GM21526 (cell line): ENCODE results near the gene CREBL2.
"Not testable (repeated sequence)": the region's sequence is repeated elsewhere in the genome, so short reads cannot be mapped to it uniquely, and the experiment has no call there.

Experiments
- ATAC-seq: cut with Tn5 transposase; IDR thresholded peaks from one replicate; pipeline ENCODE4 v1.9.1; 2021; ENCODE audit warnings: moderate library complexity; ENCODE audit not compliant: unreplicated experiment, low FRiP score

CREBL2 gene

GRCh38 chr12:12628013-12628412, 16.3 kb downstream of the CREBL2 start:
- ATAC-seq: no peak

DNA sequence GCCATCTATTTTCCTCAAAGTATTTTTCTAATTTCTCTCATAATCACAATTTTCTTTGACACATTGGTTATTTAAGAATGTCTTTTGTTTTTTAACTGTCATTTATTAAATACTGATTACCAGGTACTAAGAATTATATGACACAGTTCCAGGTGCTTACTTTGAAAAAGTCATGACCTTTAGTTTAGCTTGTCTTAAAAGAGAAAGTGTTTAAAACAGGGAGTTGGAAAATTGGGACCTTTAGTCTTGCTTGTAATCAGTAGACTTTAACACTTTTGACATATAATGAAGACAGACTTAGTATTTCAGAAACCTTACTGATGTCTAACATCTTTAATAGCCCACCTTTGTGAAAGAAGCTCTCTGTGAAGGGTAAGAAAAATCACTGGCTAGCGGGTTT, 19.2 kb downstream of the CREBL2 start:
- no peak for ATAC-seq

DNA sequence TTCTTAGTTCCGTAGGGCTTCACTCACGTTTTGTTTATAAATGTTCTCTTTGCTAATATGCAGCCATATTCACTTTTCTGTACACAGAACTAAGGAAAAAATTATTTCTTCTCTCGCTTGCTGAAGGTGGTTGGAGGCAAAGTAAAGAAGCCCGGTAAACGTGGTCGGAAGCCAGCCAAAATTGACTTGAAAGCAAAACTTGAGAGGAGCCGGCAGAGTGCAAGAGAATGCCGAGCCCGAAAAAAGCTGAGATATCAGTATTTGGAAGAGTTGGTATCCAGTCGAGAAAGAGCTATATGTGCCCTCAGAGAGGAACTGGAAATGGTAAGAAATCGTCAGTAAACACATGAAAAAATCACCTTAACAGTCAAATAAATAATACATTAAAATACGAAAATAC, 24.0 kb downstream of the CREBL2 start:
- no peak for ATAC-seq

DNA sequence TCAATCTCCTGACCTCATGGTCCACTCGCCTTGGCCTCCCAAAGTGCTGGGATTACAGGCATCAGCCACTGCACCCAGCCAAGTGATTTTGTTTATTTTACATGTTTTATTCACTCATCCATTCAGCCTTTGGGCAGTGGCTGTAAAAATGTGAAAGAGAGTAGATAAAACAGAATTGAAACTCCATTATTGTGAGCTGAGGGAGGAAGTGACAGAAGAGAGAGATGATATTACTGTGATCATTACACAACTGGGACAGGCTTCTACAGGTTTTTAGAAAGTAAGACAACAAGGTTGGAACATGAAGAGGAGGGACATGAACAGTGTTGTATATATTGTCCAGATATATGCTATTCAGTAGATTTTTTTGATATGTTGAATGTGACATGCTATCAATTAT, 25.0 kb downstream of the CREBL2 start:
- no peak for ATAC-seq

GRCh38 chr12:12639995-12640394, 28.3 kb downstream of the CREBL2 start:
- not testable (repeated sequence) for ATAC-seq

GRCh38 chr12:12641650-12642049, 30.0 kb downstream of the CREBL2 start:
- no peak for ATAC-seq

GRCh38 chr12:12642916-12643315, 31.2 kb downstream of the CREBL2 start:
- ATAC-seq: no peak

GRCh38 chr12:12645485-12645884, 33.8 kb downstream of the CREBL2 start:
- ATAC-seq: peak; percentile 55

- peak; percentile 67 for ATAC-seq
Measured at GRCh38 chr12:12645968-12646367, 34.3 kb downstream of the CREBL2 start.

GRCh38 chr12:12646483-12647072, 34.9 kb downstream of the CREBL2 start:
- no peak for ATAC-seq

DNA sequence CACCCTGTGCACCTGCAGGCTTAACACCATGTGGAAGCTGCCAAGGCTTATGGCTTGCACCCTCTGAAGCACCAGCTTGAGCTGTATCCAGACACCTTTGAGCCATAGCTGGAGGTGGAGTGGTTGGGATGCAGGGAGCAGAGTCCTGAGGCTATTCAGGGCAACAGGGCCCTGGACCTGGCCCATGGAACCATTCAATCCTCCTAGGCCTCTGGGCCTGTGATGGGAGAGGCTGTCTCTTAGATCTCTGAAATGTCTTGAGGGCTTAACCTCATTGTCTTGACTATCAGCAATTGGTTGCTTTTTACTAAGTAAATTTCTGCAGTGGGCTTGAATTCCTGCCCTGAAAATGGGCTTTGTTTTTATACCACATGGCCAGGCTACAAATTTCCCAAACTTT, 36.6 kb downstream of the CREBL2 start:
- no peak for ATAC-seq

- no peak for ATAC-seq
Measured at GRCh38 chr12:12648951-12649650, 37.4 kb downstream of the CREBL2 start.

DNA sequence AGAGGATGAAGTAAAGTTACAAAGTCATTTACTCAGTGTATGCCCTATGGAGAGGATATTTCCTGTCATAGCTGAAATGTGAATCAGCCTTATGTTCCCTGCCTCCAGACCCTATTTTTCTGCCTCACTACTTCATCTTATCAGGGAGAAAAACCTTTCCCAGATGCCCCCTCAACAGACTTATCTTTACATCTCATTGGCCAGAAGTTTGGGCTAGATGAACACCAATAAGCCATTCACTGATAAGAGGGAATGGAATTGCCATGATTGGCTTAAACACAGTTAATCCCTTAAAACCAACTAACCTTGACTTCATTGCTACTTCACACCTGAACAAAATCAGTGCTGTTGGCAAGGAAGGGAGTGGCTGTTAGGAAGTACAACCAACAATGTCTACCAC, 40.1 kb downstream of the CREBL2 start:
- ATAC-seq: no peak

DNA sequence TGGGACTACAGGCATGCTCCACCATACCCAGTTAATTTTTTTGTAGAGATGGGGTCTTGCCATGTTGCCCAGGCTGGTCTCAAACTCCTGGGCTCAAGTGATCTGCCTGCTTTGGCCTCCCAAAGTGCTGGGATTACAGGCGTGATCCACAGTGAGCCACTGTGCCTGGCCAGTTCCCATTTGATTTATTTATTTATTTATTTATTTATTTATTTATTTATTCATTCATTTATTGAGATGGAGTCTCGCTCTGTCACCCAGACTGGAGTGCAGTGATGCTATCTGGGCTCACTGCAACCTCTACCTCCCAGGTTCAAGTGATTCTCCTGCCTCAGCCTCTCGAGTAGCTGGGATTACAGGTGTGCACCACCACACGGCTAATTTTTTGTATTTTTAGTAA, 41.0 kb downstream of the CREBL2 start:
- ATAC-seq: not testable (repeated sequence)

DNA sequence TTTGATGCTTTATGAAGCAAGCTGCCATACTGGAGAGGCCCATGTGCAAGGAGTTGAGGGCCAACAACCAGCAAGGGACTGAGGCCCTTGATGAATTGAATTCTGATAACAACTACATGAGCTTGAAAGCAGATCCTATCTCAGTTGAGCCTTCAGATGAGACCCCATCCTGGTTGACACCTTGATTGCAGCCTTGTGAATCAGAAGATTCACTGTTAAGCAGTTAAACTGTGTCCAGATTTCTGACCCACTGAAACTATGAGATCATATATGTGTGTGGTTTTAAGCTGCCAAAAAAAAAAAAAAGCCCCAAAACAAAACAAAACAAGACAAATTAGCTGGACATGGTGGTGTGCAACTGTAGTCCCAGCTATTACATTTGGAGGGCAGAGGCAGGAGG, 42.2 kb downstream of the CREBL2 start:
- ATAC-seq: no peak

DNA sequence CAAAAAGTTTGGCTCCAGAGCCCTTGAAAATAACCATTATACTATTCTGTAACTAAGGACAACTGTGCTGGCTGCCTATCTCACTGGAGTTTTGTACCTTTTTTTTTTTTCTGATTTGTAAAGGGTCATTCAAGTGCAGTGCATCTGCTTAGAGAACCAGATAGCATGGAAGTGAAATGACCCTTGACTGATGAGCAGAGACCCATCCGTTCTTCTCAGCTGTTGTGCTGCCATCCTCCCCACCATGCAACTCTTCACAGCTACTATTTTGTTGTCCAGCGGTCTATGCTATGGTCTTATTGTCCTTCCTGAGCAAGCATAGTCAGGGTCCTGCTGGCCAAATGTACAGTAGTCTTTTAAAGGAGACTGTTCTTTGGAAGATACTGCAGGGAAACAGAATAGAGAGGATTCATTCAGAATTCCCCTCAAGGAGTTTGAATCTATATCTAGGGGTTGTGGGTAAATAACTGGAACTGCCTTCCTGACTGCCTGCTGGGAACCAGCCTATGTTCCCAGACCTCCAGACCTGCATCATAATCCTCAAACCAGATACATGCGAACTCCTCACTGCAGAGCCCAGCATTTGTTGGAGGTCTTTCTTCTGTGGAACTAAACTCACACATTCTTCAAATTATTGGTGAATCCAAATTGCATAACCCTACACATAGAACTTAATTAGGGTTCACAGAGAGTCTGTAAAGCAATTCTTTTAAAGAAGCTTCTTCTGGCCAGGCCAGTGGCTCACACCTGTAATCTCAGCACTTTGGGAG, 43.2 kb downstream of the CREBL2 start:
- ATAC-seq: no peak

DNA sequence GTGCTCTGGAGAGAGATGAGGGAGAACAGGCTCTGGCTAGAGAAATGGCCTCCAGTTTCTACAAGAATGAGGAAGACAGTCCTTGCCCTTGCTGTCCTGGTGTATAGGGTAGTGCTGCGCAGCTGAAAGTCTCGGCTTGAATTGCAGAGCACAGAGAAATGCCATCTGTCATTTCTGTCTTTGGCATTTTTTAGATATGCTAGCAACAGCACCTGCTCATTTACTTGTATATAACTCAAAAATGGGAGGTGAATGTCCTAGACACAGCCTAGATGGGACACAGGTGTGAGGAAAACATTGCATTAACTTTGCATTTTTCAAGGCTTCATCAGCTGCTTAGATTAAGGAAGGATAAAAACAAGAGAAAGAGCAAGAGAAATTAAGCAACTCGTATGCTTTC, 48.5 kb downstream of the CREBL2 start:
- ATAC-seq: no peak

- ATAC-seq: no peak
Measured at GRCh38 chr12:12661086-12661856, 49.6 kb downstream of the CREBL2 start.

DNA sequence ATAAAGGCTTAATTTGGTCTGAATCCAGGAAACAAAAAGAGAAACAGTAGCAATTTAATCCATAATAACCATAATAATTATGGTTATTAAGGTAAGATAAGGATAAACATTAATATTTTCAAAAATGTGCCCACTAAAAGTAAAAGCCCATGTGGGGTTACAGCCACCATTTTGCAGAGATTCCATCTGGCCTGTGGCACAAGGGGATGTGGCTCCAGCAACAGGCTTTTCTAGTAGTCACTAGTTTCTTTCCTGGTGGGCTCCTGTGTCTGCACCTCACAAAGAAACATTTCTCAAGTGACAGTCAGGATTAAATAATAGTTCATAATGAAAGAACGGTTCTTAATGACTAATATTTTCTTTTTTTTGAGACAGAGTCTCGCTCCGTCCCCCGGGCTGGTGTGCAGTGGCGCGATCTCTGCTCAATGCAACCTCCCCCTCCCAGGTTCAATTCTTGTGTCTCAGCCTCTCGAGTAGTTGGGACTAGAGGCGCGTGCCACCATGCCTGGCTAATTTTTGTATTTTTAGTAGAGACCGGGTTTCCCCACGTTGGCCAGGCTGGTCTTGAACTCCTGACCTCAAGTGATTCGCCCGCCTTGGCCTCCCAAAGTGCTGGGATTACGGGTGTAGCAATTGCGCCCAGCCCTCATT, 52.1 kb downstream of the CREBL2 start:
- ATAC-seq: no peak

GRCh38 chr12:12665194-12665593, 53.5 kb downstream of the CREBL2 start:
- ATAC-seq: no peak

GRCh38 chr12:12668005-12668404, 56.3 kb downstream of the CREBL2 start:
- no peak for ATAC-seq
